ENCODE measurements around the gene SRGAP3.

Gene SRGAP3

GRCh38 chr3:9007213-9007612 lies 242.2 kb downstream of the SRGAP3 start:
- DNase-seq: no peak

- DNase-seq: no peak
Measured at GRCh38 chr3:9000041-9000440, 249.4 kb downstream of the SRGAP3 start.

GRCh38 chr3:8997151-8997550 lies 252.3 kb downstream of the SRGAP3 start:
- DNase-seq: no peak

- peak; percentile 75 for DNase-seq
Measured at GRCh38 chr3:8996681-8997121, 252.7 kb downstream of the SRGAP3 start.

- no peak for DNase-seq
Measured at GRCh38 chr3:8996216-8996615, 253.2 kb downstream of the SRGAP3 start.

- DNase-seq: no peak
Measured at GRCh38 chr3:8994226-8994625, 255.2 kb downstream of the SRGAP3 start.

GRCh38 chr3:8993331-8993730 lies 256.1 kb downstream of the SRGAP3 start:
- DNase-seq: no peak

GRCh38 chr3:8992854-8993253 lies 256.6 kb downstream of the SRGAP3 start:
- no peak for DNase-seq

- no peak for DNase-seq
Measured at GRCh38 chr3:8992199-8992598, 257.2 kb downstream of the SRGAP3 start.

GRCh38 chr3:8990266-8991215 lies 258.9 kb downstream of the SRGAP3 start:
- peak; percentile 27 for DNase-seq

GRCh38 chr3:8988791-8989558 lies 260.5 kb downstream of the SRGAP3 start:
- DNase-seq: peak; percentile 42

- DNase-seq: no peak
Measured at GRCh38 chr3:8988384-8988655, 261.1 kb downstream of the SRGAP3 start.

GRCh38 chr3:8987645-8988383 lies 261.6 kb downstream of the SRGAP3 start:
- DNase-seq: peak; percentile 92

GRCh38 chr3:8987226-8987625 lies 262.2 kb downstream of the SRGAP3 start:
- no peak for DNase-seq

- no peak for DNase-seq
Measured at GRCh38 chr3:8986741-8987140, 262.7 kb downstream of the SRGAP3 start.

GRCh38 chr3:8985876-8986275 lies 263.6 kb downstream of the SRGAP3 start:
- DNase-seq: no peak

- no peak for DNase-seq
Measured at GRCh38 chr3:8985411-8985831, 264.0 kb downstream of the SRGAP3 start.

- no peak for DNase-seq
Measured at GRCh38 chr3:8984526-8984925, 264.9 kb downstream of the SRGAP3 start.

- no peak for DNase-seq
Measured at GRCh38 chr3:8984081-8984480, 265.4 kb downstream of the SRGAP3 start.

- no peak for DNase-seq
Measured at GRCh38 chr3:8983591-8983990, 265.9 kb downstream of the SRGAP3 start.

- DNase-seq: no peak
Measured at GRCh38 chr3:8983026-8983425, 266.4 kb downstream of the SRGAP3 start.

- no peak for DNase-seq
Measured at GRCh38 chr3:8982509-8982908, 266.9 kb downstream of the SRGAP3 start.

- DNase-seq: no peak
Measured at GRCh38 chr3:8981700-8982099, 267.7 kb downstream of the SRGAP3 start.

Measured in eye (tissue), 1 donor.